IMR-90 (cell line): ENCODE data around the gene WNT16. TPM values are rescaled to one million over a fixed set of nuclear protein-coding genes. Genes with fewer than 3 reads are reported as not detected.

Experiments
- ATAC-seq: fragments of 200-7000 bp; cut with Tn5 transposase; 2 replicates; pipeline ENCODE4 v1.9.1; 2020; ENCODE audit warnings: low read depth, mild to moderate bottlenecking, moderate library complexity
- BruUV-seq: library from RNA; stranded (reverse); fragments of 400-500 nt; replicated peaks from 2 replicates; lab custom pipeline; 2021; lab: Mats Ljungman, UMichigan
- CTCF ChIA-PET: fragments of 300-600 bp; formaldehyde crosslinking; extraction: SDS; loops from one replicate; lab custom pipeline; 2021; ENCODE audit warnings: antibody characterized with exemption; lab: Yijun Ruan, JAX
- POLR2A ChIA-PET: fragments of 300-600 bp; sonication (Branson Sonifier 250); formaldehyde crosslinking; loops from one replicate; lab custom pipeline; 2022; ENCODE audit warnings: antibody characterized with exemption; ENCODE audit not compliant: unreplicated experiment; lab: Charles Lee
- DNase-seq: peaks from one replicate; pipeline ENCODE4 v3.0.0; 2013
- H2AFZ ChIP-seq: replicated peaks from 2 replicates; pipeline ENCODE3; 2013; ENCODE audit warnings: low read length, mild to moderate bottlenecking; ENCODE audit not compliant: poor library complexity
- H2AK5ac ChIP-seq: 2 replicates; pipeline ENCODE4 v1.6.1; 2013; ENCODE audit warnings: low read depth, low read length, inconsistent platforms
- H2AK9ac ChIP-seq: replicated peaks from 2 replicates; pipeline ENCODE3; 2013; ENCODE audit warnings: mild to moderate bottlenecking, low read depth, low read length, moderate library complexity; ENCODE audit not compliant: poor library complexity
- H2BK120ac ChIP-seq: 2 replicates; pipeline ENCODE4 v1.6.1; 2013; ENCODE audit warnings: low read depth, low read length, inconsistent platforms
- H2BK15ac ChIP-seq: 3 replicates; pipeline ENCODE4 v1.6.1; 2013; ENCODE audit warnings: low read depth, low read length, inconsistent platforms
- H2BK20ac ChIP-seq: 2 replicates; pipeline ENCODE4 v1.6.1; 2013; ENCODE audit warnings: low read depth, mild to moderate bottlenecking, inconsistent platforms, low read length, moderate library complexity
- H2BK5ac ChIP-seq: 2 replicates; pipeline ENCODE4 v1.6.1; 2013; ENCODE audit warnings: mild to moderate bottlenecking, low read depth, low read length, inconsistent platforms; ENCODE audit not compliant: poor library complexity, severe bottlenecking
- H3K14ac ChIP-seq: replicated peaks from 2 replicates; pipeline ENCODE4 v1.6.1; 2013; ENCODE audit warnings: low read depth, low read length, inconsistent platforms
- H3K18ac ChIP-seq: 2 replicates; pipeline ENCODE4 v1.6.1; 2013; ENCODE audit warnings: low read depth, low read length, control low read depth
- H3K23ac ChIP-seq: 2 replicates; pipeline ENCODE4 v1.6.1; 2013; ENCODE audit warnings: low read depth, low read length, inconsistent platforms
- H3K27ac ChIP-seq: 2 replicates; pipeline ENCODE4 v1.5.1; 2013; ENCODE audit warnings: mild to moderate bottlenecking, control low read depth, low read length; ENCODE audit not compliant: insufficient read depth
- H3K27me3 ChIP-seq: 2 replicates; pipeline ENCODE4 v1.6.1; 2013; ENCODE audit warnings: low read length; ENCODE audit not compliant: control insufficient read depth, insufficient read depth
- H3K36me3 ChIP-seq: 2 replicates; pipeline ENCODE4 v1.6.1; 2013; ENCODE audit warnings: low read length, mixed read lengths; ENCODE audit not compliant: control insufficient read depth, insufficient read depth
- H3K4ac ChIP-seq: 2 replicates; pipeline ENCODE4 v1.6.1; 2013; ENCODE audit warnings: low read depth, low read length, inconsistent platforms
- H3K4me1 ChIP-seq: 2 replicates; pipeline ENCODE4 v1.6.1; 2013; ENCODE audit warnings: low read length, mixed read lengths; ENCODE audit not compliant: control insufficient read depth, insufficient read depth
- H3K4me2 ChIP-seq: 2 replicates; pipeline ENCODE4 v1.6.1; 2013; ENCODE audit warnings: low read depth, mild to moderate bottlenecking, control low read depth, low read length, moderate library complexity
- H3K4me3 ChIP-seq: 2 replicates; pipeline ENCODE4 v1.5.1; 2013; ENCODE audit warnings: low read depth, mild to moderate bottlenecking, control low read depth, low read length, moderate library complexity; ENCODE audit not compliant: insufficient read depth
- H3K56ac ChIP-seq: 2 replicates; pipeline ENCODE4 v1.6.1; 2013; ENCODE audit warnings: low read length, inconsistent platforms; ENCODE audit not compliant: insufficient read depth; ENCODE audit errors: extremely low read depth
- H3K79me1 ChIP-seq, 2 experiments: 2 replicates each; pipeline ENCODE4 v1.6.1; 2013; ENCODE audit warnings: low read length in 2 of 2, inconsistent platforms in 1 of 2, low read depth in 1 of 2
- H3K9ac ChIP-seq: 2 replicates; pipeline ENCODE4 v1.6.1; 2013; ENCODE audit warnings: low read depth, low read length, control low read depth
- H3K9me1 ChIP-seq: 2 replicates; pipeline ENCODE4 v1.6.1; 2013; ENCODE audit warnings: low read length, inconsistent platforms; ENCODE audit not compliant: insufficient read depth
- H3K9me3 ChIP-seq: 2 replicates; pipeline ENCODE4 v1.6.1; 2013; ENCODE audit warnings: low read length; ENCODE audit not compliant: control insufficient read depth, insufficient read depth
- H4K20me1 ChIP-seq: 2 replicates; pipeline ENCODE4 v1.6.1; 2013; ENCODE audit warnings: low read length, inconsistent platforms; ENCODE audit not compliant: insufficient read depth
- H4K5ac ChIP-seq: 2 replicates; pipeline ENCODE4 v1.6.1; 2013; ENCODE audit warnings: mild to moderate bottlenecking, low read depth, low read length, control low read depth
- H4K8ac ChIP-seq, 2 experiments: 2 replicates each; pipeline ENCODE4 v1.6.1; 2013; ENCODE audit warnings: low read depth in 2 of 2, low read length in 2 of 2, control low read depth in 1 of 2, inconsistent platforms in 1 of 2
- H4K91ac ChIP-seq: 2 replicates; pipeline ENCODE4 v1.6.1; 2013; ENCODE audit warnings: low read depth, low read length, inconsistent platforms; ENCODE audit not compliant: insufficient read depth
- CEBPB ChIP-seq: IDR thresholded peaks from 2 replicates; pipeline ENCODE4 v1.6.1; 2012; ENCODE audit warnings: low read depth, low read length, improper control_type of control experiment
- MXI1 ChIP-seq: IDR thresholded peaks from 2 replicates; pipeline ENCODE4 v1.6.1; 2012; ENCODE audit warnings: low read depth, mild to moderate bottlenecking, low read length, moderate library complexity, borderline replicate concordance
- NFE2L2 ChIP-seq: fragments of 150-350 bp; IDR thresholded peaks from 2 replicates; pipeline ENCODE4 v1.6.1; 2016; ENCODE audit warnings: low read depth, mild to moderate bottlenecking, low read length
- WGBS, 2 experiments: methylation state at CpG; one replicate each; pipeline versions ENCODE4 v1.1.5 to v1.1.7; 2013; ENCODE audit warnings: missing lambda C conversion rate in 2 of 2; ENCODE audit not compliant: insufficient read length in 1 of 2; ENCODE audit errors: extremely low coverage in 2 of 2; 5-methylcytosine and 5-hydroxymethylcytosine counted together
- dilution Hi-C: fragments of 300-500 bp; cut with HindIII; formaldehyde crosslinking; loops from one replicate; pipeline ENCODE4 v1.14.3; 2018; ENCODE audit warnings: low sequenced_read_pairs; ENCODE audit not compliant: unreplicated experiment
- in situ Hi-C: fragments of 300-500 bp; cut with MboI; formaldehyde crosslinking; loops from 3 replicates; pipeline ENCODE4 v1.14.3; 2019; ENCODE audit warnings: low sequenced_read_pairs, inconsistent platforms, mixed read lengths
- intact Hi-C: fragments of 100-400 bp; cut with micrococcal nuclease; formaldehyde crosslinking; loops from 2 replicates; pipeline ENCODE4 v1.10.0; 2022
- polyA plus RNA-seq, 3 experiments: library from polyadenylated mRNA; depleted of rRNA; stranded (reverse); fragments of >200 nt; gene quantifications; 2 replicates each; pipeline ENCODE4 v1.2.3, GENCODE V29; 2012; ENCODE audit warnings: low replicate concordance in 1 of 3
- total RNA-seq: library from RNA; depleted of rRNA; stranded (reverse); fragments of >200 nt; gene quantifications from 2 replicates; pipeline ENCODE4 v1.2.3, GENCODE V29; 2012
- TF ChIP-seq, protein P1 (sequence below): conservative IDR thresholded peaks from 2 replicates; pipeline ENCODE4 v1.5.1; 2012; ENCODE audit warnings: mild to moderate bottlenecking, low read depth, low read length, improper control_type of control experiment

WNT16 gene
- total and polyA plus RNA-seq, 2 of the 4 experiments (the other 2 are of a cell fraction) = 0.68 to 1.1 TPM

DNA sequence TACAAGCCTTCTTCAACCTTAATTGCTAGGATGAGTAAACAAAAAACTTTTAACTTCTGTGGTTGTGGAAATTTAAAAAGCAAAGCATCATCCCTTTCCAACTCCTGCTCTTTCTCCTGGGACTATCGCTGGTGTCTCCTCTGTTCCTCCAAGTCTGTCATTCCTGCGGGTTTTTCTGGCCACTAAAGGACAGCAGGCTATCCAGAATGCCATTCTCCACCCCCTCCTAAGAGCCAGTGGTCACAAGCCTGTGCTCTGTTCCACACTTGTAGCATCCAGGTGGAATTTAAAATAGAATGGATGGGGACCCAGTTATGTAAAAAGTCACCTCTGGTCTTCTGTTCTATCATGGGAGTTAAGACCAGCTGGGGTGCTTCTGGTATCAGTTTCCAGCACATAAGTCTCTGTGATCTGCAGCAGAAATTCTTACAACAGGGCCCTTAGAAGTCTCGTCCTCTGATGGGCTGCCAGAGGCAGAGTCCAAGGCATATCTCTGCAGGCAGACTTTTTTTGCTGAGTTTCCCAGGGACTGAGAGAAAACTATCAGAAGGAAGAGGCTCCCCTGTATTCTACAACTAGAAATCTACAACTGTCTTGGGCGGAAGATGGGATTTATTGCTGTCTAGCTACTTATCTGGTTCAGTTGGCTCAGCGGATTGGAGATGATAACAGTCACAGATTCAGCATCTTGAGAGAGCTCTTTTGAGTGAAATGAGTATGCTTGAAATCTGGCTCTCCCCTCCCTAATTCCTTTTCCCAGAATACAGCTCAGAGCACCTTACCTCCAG is 5.1 kb upstream of the WNT16 start:
- BruUV-seq = no TSS peak
- Histone ChIP-seq H2BK120ac (no peak overlapping the region), H4K8ac (no peak overlapping the region), H3K9me1 (no peaks in the 10 kb centered on the region), H2BK15ac (no peak overlapping the region), H3K4me3 (no peak overlapping the region), H3K14ac (no peak overlapping the region), H2AK9ac (no peak overlapping the region), H2AFZ (no peak overlapping the region), H3K27ac (no peak overlapping the region), H3K79me1 (no peaks in the 10 kb centered on the region), H3K23ac (no peak overlapping the region), H3K9me3 (no peaks in the 10 kb centered on the region), H2BK20ac (no peak overlapping the region), H4K91ac (no peak overlapping the region), H2BK5ac (no peak overlapping the region), H3K4me2 (no peak overlapping the region), H3K18ac (no peak overlapping the region), H4K20me1 (no peaks in the 10 kb centered on the region), H3K4me1 (no peaks in the 10 kb centered on the region), H3K4ac (no peak overlapping the region), H3K9ac (no peak overlapping the region), H2AK5ac (no peak overlapping the region), H3K36me3 (no peaks in the 10 kb centered on the region), H3K56ac (no peak overlapping the region), H4K5ac (no peak overlapping the region), H3K27me3 (peaks cover 5% of the 10 kb centered on the region)
- POLR2A ChIA-PET = no interaction called here
- ATAC-seq (no peak), DNase-seq (no peak)
- TF ChIP-seq NFE2L2 (no peak), CEBPB (no peak), MXI1 (no peak)
- TF ChIP-seq, protein P1, sequence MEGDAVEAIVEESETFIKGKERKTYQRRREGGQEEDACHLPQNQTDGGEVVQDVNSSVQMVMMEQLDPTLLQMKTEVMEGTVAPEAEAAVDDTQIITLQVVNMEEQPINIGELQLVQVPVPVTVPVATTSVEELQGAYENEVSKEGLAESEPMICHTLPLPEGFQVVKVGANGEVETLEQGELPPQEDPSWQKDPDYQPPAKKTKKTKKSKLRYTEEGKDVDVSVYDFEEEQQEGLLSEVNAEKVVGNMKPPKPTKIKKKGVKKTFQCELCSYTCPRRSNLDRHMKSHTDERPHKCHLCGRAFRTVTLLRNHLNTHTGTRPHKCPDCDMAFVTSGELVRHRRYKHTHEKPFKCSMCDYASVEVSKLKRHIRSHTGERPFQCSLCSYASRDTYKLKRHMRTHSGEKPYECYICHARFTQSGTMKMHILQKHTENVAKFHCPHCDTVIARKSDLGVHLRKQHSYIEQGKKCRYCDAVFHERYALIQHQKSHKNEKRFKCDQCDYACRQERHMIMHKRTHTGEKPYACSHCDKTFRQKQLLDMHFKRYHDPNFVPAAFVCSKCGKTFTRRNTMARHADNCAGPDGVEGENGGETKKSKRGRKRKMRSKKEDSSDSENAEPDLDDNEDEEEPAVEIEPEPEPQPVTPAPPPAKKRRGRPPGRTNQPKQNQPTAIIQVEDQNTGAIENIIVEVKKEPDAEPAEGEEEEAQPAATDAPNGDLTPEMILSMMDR = no peak
- in situ Hi-C loops (no loop called here), intact Hi-C loops (no loop called here), dilution Hi-C loops (no loop called here)
- WGBS, 2 experiments = 20% methylated on average over 1 of the region's 5 CpGs; no CpG with 5 or more reads in 1 of the 2 experiments
- CTCF ChIA-PET = interaction anchor here (0.5 kb wide), 1 partner anchor 284 kb away, joined by 4 read pairs; no protein-coding TSS in a partner anchor
